Left lung (tissue), 10 donors: ENCODE data around the gene ACBD4. TPM values are rescaled to one million over a fixed set of nuclear protein-coding genes. Genes with fewer than 3 reads are reported as not detected.

Experiments used
- ATAC-seq: fragments of 200-7000 bp; cut with Tn5 transposase; one replicate; pipeline ENCODE4 v1.9.1; 2020; ENCODE audit warnings: moderate library complexity
- DNase-seq, 4 donors: peaks; one replicate each; pipeline ENCODE4 v3.0.0-alpha.2; 2013 to 2020
- H3K27ac ChIP-seq, 2 donors: fragments of 200-600 bp; sonication (generic) in 1 of 2; one replicate each; pipeline versions ENCODE4 v1.5.0 to v1.8.0; 2020 to 2021
- H3K27me3 ChIP-seq, 2 donors: fragments of 200-600 bp; sonication (generic) in 1 of 2; one replicate each; pipeline versions ENCODE4 v1.5.0 to v1.8.0; 2020 to 2021
- H3K36me3 ChIP-seq, 2 donors: fragments of 200-600 bp; sonication (generic) in 1 of 2; one replicate each; pipeline versions ENCODE4 v1.5.0 to v1.8.0; 2020 to 2021
- H3K4me1 ChIP-seq, 2 donors: fragments of 200-600 bp; one replicate each; pipeline ENCODE4 v1.8.0; 2021
- H3K4me3 ChIP-seq, 2 donors: fragments of 200-600 bp; sonication (generic) in 1 of 2; one replicate each; pipeline versions ENCODE4 v1.5.0 to v1.8.0; 2020 to 2021; ENCODE audit warnings: mild to moderate bottlenecking in 1 of 2
- H3K9me3 ChIP-seq, 2 donors: fragments of 200-600 bp; sonication (generic) in 1 of 2; one replicate each; pipeline versions ENCODE4 v1.5.0 to v1.8.0; 2020 to 2021
- CTCF ChIP-seq, 2 donors: fragments of 200-600 bp; sonication (generic) in 1 of 2; IDR thresholded peaks; one replicate each; pipeline versions ENCODE4 v1.5.0 to v1.8.0; 2021; ENCODE audit warnings: antibody characterized with exemption in 2 of 2
- intact Hi-C, 2 donors: fragments of 100-400 bp; cut with DNase I; formaldehyde crosslinking; loops; one replicate each; pipeline versions ENCODE4 v1.11.2 to v1.14.2; 2022
- polyA plus RNA-seq, 6 donors: library from polyadenylated mRNA; unstranded; fragments of 120-200 nt; gene quantifications; one replicate each; pipeline ENCODE4 v1.2.1, GENCODE V29; 2013; ENCODE audit not compliant: insufficient read length in 6 of 6
- total RNA-seq, 2 donors: library from RNA; stranded (reverse); fragmentation: NEBNext Ultra II Directional; extraction: Animal tissue kit (Norgen Biotek cat#: 25700); gene quantifications; one replicate each; pipeline ENCODE4 v1.2.1, GENCODE V29; 2021
- donor health status: DM: no; HTN: yes; CAD: no.
- donor health status: DM: no; HTN: no; CAD: no.

Gene ACBD4
- total and polyA plus RNA-seq, 8 donors, result 10.6 to 15.9 (median 15.0) TPM

GRCh38 chr17:45098869-45099616 lies 36.4 kb upstream of the ACBD4 start:
- no peaks in the 10 kb centered on the region for H3K9me3 ChIP-seq
- peaks cover 8 to 99% of the 10 kb centered on the region in 2 donors for H3K36me3 ChIP-seq
- H3K4me1 ChIP-seq, result peaks cover 3 to 9% of the 10 kb centered on the region in 2 donors
- TF ChIP-seq CTCF (IDR thresholded peaks at IDR 0.05), result peak; percentile 82 to 83
- no peaks in the 10 kb centered on the region for H3K27me3 ChIP-seq
- H3K4me3 ChIP-seq, result no peak overlapping the region
- DNase-seq (peak; percentile 56 to 94 (median 82)), ATAC-seq (peak; percentile 94)
- intact Hi-C loops, result no loop called here
- H3K27ac ChIP-seq, result no peak overlapping the region

GRCh38 chr17:45101546-45101882 lies 34.0 kb upstream of the ACBD4 start:
- Histone ChIP-seq H3K36me3 (peaks cover 8 to 99% of the 10 kb centered on the region in 2 donors), H3K27ac (no peak overlapping the region)

GRCh38 chr17:45101883-45102811 lies 33.3 kb upstream of the ACBD4 start:
- peaks cover 3 to 8% of the 10 kb centered on the region in 2 donors for H3K4me1 ChIP-seq
- H3K27ac ChIP-seq, result no peak overlapping the region
- H3K36me3 ChIP-seq, result peaks cover 8 to 99% of the 10 kb centered on the region in 2 donors
- no peaks in the 10 kb centered on the region for H3K9me3 ChIP-seq
- intact Hi-C loops, result no loop called here
- ATAC-seq (no peak), DNase-seq (peak in 1 of 4 donors; percentile 24)
- no peak for TF ChIP-seq CTCF (IDR thresholded peaks at IDR 0.05)
- H3K27me3 ChIP-seq, result no peaks in the 10 kb centered on the region
- H3K4me3 ChIP-seq, result no peak overlapping the region

More at GRCh38 chr17:45101546-45101882, 34.0 kb upstream of the ACBD4 start:
- intact Hi-C loops, result no loop called here
- DNase-seq, result peak in 1 of 4 donors; percentile 4
- ATAC-seq, result no peak
- H3K4me3 ChIP-seq, result no peak overlapping the region
- no peaks in the 10 kb centered on the region for H3K27me3 ChIP-seq
- peaks cover 3 to 8% of the 10 kb centered on the region in 2 donors for H3K4me1 ChIP-seq
- no peak for TF ChIP-seq CTCF (IDR thresholded peaks at IDR 0.05)
- no peaks in the 10 kb centered on the region for H3K9me3 ChIP-seq

- no peak overlapping the region for H3K27ac ChIP-seq
- intact Hi-C loops, result no loop called here
These were observed 32.6 kb upstream of the ACBD4 start for GRCh38 chr17:45102856-45103255.

More at GRCh38 chr17:45102856-45103255, 32.6 kb upstream of the ACBD4 start:
- Histone ChIP-seq H3K36me3 (peaks cover 7 to 99% of the 10 kb centered on the region in 2 donors), H3K4me3 (no peak overlapping the region), H3K27me3 (no peaks in the 10 kb centered on the region), H3K9me3 (no peaks in the 10 kb centered on the region), H3K4me1 (peaks cover 3 to 8% of the 10 kb centered on the region in 2 donors)
- no peak for DNase-seq
- ATAC-seq, result no peak
- TF ChIP-seq CTCF (IDR thresholded peaks at IDR 0.05), result no peak
